ENCODE data around the gene ZNF423.

DNA sequence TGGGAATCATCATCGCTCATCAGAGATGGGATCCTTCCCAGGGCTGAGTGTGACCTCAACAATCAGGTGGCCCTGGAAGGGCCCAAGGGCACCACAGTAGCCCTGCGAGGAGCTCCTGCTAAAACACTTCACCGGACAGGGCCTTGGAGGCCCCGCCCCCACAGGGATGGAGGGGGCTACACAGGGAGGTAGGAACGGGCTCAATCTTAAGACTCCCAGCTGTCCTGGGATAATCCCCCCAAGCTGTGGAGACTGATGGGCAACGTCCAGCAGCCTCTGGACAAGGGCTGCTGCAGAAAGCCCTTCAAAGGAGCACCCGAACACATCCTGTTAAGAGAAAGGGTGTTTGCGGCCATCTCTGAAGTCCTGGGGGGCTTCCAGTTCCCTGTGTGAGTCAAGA is 60.4 kb downstream of the ZNF423 start:
- TF ChIP-seq, protein P1, sequence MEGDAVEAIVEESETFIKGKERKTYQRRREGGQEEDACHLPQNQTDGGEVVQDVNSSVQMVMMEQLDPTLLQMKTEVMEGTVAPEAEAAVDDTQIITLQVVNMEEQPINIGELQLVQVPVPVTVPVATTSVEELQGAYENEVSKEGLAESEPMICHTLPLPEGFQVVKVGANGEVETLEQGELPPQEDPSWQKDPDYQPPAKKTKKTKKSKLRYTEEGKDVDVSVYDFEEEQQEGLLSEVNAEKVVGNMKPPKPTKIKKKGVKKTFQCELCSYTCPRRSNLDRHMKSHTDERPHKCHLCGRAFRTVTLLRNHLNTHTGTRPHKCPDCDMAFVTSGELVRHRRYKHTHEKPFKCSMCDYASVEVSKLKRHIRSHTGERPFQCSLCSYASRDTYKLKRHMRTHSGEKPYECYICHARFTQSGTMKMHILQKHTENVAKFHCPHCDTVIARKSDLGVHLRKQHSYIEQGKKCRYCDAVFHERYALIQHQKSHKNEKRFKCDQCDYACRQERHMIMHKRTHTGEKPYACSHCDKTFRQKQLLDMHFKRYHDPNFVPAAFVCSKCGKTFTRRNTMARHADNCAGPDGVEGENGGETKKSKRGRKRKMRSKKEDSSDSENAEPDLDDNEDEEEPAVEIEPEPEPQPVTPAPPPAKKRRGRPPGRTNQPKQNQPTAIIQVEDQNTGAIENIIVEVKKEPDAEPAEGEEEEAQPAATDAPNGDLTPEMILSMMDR (IDR thresholded peaks at IDR 0.05; ENCODE audit: poor library complexity, severe bottlenecking): no peak
- TF ChIP-seq TAF1 (IDR thresholded peaks at IDR 0.05; ENCODE audit: low read depth): no peak
- no peak for TF ChIP-seq SMC3 (conservative IDR thresholded peaks at IDR 0.05; ENCODE audit: poor library complexity)
